Caco-2 (cell line): ENCODE measurements around the gene CERS1. TPM values are rescaled to one million over a fixed set of nuclear protein-coding genes. Genes with fewer than 3 reads are reported as not detected.

Experiments
- BruUV-seq: library from RNA; stranded (reverse); fragments of 400-500 nt; replicated peaks from 2 replicates; lab custom pipeline; 2021; lab: Mats Ljungman, UMichigan
- CTCF ChIA-PET: fragments of 300-600 bp; sonication (Branson Sonifier 250); formaldehyde crosslinking; loops from one replicate; lab custom pipeline; 2022; ENCODE audit warnings: antibody characterized with exemption; lab: Charles Lee
- POLR2A ChIA-PET: fragments of 300-600 bp; sonication (Branson Sonifier 250); formaldehyde crosslinking; loops from one replicate; lab custom pipeline; 2022; ENCODE audit warnings: antibody characterized with exemption; lab: Charles Lee
- DNase-seq, 2 experiments: peaks; one replicate each; pipeline versions ENCODE4 v3.0.0 to v3.0.0-alpha.2; 2020 to 2022
- H3K27me3 ChIP-seq: replicated peaks from 2 replicates; pipeline ENCODE4 v1.6.0; 2011; ENCODE audit warnings: low read length; ENCODE audit not compliant: control insufficient read depth, insufficient read depth
- H3K36me3 ChIP-seq: 2 replicates; pipeline ENCODE4 v1.5.1; 2011; ENCODE audit warnings: low read length; ENCODE audit not compliant: control insufficient read depth, insufficient read depth
- H3K4me1 ChIP-seq: fragments of 250-450 bp; sonication (Bioruptor Pico); 2 replicates; pipeline ENCODE4 v1.5.1; 2020; ENCODE audit warnings: mild to moderate bottlenecking
- H3K4me3 ChIP-seq: 2 replicates; pipeline ENCODE4 v1.5.1; 2011; ENCODE audit warnings: low read depth, mild to moderate bottlenecking, control low read depth, low read length
- H3K9me3 ChIP-seq: fragments of 250-450 bp; sonication (Bioruptor Pico); 2 replicates; pipeline ENCODE4 v1.5.1; 2020; ENCODE audit warnings: mild to moderate bottlenecking, moderate library complexity
- H3K27ac Mint-ChIP-seq: one replicate; pipeline ENCODE4 v1.8.0; 2022; ENCODE audit warnings: mixed read lengths; ENCODE audit not compliant: unreplicated experiment
- H3K27me3 Mint-ChIP-seq: one replicate; pipeline ENCODE4 v1.8.0; 2022; ENCODE audit warnings: mixed read lengths; ENCODE audit not compliant: insufficient read depth, unreplicated experiment
- H3K36me3 Mint-ChIP-seq: one replicate; pipeline ENCODE4 v1.8.0; 2022; ENCODE audit warnings: mild to moderate bottlenecking, mixed read lengths; ENCODE audit not compliant: insufficient read depth, unreplicated experiment
- H3K4me1 Mint-ChIP-seq: one replicate; pipeline ENCODE4 v1.8.0; 2022; ENCODE audit warnings: low read depth, mixed read lengths; ENCODE audit not compliant: unreplicated experiment
- H3K4me3 Mint-ChIP-seq: one replicate; pipeline ENCODE4 v1.8.0; 2022; ENCODE audit warnings: mild to moderate bottlenecking, moderate library complexity, mixed read lengths; ENCODE audit not compliant: unreplicated experiment
- H3K9me3 Mint-ChIP-seq: one replicate; pipeline ENCODE4 v1.8.0; 2022; ENCODE audit warnings: mixed read lengths; ENCODE audit not compliant: unreplicated experiment
- intact Hi-C: fragments of 100-400 bp; cut with micrococcal nuclease; formaldehyde crosslinking; loops from one replicate; pipeline ENCODE4 v1.10.0; 2022; ENCODE audit not compliant: unreplicated experiment
- total RNA-seq: library from RNA; stranded (reverse); gene quantifications from 2 replicates; pipeline ENCODE4 v1.2.3, GENCODE V29; 2022
- TF ChIP-seq, protein P1 (sequence below), 2 experiments: fragments of 200-600 bp in 1 of 2; IDR thresholded peaks; 1 replicate in 1 of 2; 2 replicates in 1 of 2; pipeline versions ENCODE4 v1.5.1 to v1.8.0; 2011 to 2022; ENCODE audit warnings: antibody characterized with exemption in 1 of 2, control low read depth in 1 of 2, inconsistent platforms in 1 of 2, low read depth in 1 of 2, low read length in 1 of 2, mild to moderate bottlenecking in 1 of 2, moderate library complexity in 1 of 2; ENCODE audit not compliant: insufficient read depth in 1 of 2, severe bottlenecking in 1 of 2, unreplicated experiment in 1 of 2

The CERS1 gene
- total RNA-seq, 1 experiment from 2014 or later = 20.3 TPM

DNA sequence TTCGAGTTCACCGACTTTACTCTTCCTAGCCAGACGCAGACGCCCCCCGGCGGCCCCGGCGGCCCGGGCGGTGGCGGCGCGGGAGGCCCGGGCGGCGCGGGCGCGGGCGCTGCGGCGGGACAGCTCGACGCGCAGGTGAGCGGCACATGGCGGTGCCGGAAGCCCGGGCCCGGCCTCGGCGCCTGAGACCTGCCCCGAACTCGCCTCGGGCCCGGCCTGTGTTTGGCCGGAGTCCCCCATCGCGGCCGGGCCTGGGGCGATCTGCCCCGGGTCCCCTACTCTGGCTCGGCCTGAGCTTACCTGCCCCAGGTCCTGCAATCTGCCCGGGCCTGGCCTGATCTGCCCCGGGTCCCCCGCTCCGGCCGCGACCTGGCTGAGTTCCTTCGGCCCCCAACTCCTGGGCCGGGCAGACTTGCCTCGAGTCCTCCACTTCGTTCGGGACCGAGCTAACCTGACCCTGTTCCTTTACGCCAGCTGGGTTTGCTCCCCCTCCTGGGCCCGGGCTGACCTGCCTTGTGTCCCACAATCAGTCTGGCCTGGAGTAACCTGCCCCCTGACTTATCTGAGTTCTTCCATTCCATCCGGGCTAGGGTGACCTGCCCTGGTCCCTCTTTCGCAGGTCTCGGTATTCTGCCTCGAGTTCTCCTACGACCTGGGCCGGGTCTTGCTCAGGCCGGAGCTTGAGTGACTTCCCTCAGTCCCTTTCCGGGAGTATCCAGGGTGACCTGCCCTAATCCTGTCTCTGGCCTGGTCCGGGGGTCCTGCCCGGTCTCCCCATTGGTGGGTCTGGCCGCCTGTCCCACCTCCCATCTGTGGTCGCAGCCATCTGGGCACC, 63.4 kb downstream of the CERS1 start:
- Mint-ChIP-seq H3K9me3 (no peaks in the 10 kb centered on the region), H3K27ac (peak overlapping the region; percentile 89), H3K4me3 (peak overlapping the region; percentile 93), H3K36me3 (peaks cover 49% of the 10 kb centered on the region), H3K27me3 (no peaks in the 10 kb centered on the region), H3K4me1 (peaks cover 15% of the 10 kb centered on the region)
- Histone ChIP-seq H3K36me3 (peaks cover 4% of the 10 kb centered on the region), H3K27me3 (no peaks in the 10 kb centered on the region), H3K4me1 (0 out of 2 replicates have a peak, but pooled peaks cover 8% of the 10 kb centered on the region), H3K9me3 (no peaks in the 10 kb centered on the region), H3K4me3 (peak overlapping the region; percentile 92)
- TF ChIP-seq, protein P1, sequence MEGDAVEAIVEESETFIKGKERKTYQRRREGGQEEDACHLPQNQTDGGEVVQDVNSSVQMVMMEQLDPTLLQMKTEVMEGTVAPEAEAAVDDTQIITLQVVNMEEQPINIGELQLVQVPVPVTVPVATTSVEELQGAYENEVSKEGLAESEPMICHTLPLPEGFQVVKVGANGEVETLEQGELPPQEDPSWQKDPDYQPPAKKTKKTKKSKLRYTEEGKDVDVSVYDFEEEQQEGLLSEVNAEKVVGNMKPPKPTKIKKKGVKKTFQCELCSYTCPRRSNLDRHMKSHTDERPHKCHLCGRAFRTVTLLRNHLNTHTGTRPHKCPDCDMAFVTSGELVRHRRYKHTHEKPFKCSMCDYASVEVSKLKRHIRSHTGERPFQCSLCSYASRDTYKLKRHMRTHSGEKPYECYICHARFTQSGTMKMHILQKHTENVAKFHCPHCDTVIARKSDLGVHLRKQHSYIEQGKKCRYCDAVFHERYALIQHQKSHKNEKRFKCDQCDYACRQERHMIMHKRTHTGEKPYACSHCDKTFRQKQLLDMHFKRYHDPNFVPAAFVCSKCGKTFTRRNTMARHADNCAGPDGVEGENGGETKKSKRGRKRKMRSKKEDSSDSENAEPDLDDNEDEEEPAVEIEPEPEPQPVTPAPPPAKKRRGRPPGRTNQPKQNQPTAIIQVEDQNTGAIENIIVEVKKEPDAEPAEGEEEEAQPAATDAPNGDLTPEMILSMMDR (IDR thresholded peaks at IDR 0.05; ENCODE audit: insufficient read depth in 1 of 2, low read depth in 1 of 2, low read length in 1 of 2, severe bottlenecking in 1 of 2, unreplicated experiment in 1 of 2) = peak in 1 of 2 experiments; percentile 56
- CTCF ChIA-PET = interaction anchor here (0.6 to 1.5 kb wide), 6 partner anchors 14 to 151 kb away, joined by 3 to 9 read pairs (median 4); no protein-coding TSS in a partner anchor
- no TSS peak for BruUV-seq
- peak; percentile 65 to 68 for DNase-seq
- POLR2A ChIA-PET = interaction anchor here (0.6 to 1.0 kb wide), 2 partner anchors 11 to 15 kb away, joined by 3 to 5 read pairs; no protein-coding TSS in a partner anchor
- intact Hi-C loops = loop anchor here (5.0 kb wide), 1 partner anchor 35 kb away; no protein-coding TSS in a partner anchor

DNA sequence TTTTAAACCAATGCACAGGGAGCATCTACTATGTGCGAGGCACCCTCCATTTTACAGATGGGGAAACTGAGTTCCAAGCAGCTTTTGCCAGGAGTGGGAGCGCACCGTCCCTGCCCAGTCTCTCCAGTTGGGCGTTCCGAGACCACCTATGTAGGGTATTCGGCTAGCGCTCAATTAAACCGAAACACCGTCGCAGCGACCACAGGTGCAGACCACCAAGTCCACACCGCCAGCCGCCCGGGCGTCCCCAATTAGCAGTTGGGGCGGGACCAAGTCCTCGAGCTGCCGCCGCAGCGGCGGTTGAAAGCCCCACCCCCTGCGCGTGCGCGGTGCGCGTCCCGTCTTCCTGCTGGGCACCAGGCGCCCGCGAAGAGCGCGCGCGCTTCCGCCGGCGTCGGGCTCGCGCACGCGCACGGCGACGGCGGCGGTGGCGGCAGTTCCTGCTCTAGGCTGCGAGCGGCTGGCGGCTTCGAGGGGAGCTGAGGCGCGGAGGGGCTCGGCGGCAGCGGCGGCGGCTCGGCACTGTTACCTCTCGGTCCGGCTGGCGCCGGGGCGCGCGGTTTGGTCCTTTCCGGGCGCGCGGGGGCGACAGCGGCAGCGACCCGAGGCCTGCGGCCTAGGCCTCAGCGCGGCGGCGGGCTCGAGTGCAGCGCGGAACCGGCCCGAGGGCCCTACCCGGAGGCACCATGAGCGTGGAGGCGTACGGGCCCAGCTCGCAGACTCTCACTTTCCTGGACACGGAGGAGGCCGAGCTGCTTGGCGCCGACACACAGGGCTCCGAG, 64.2 kb downstream of the CERS1 start, which contains the start of gene UPF1:
UPF1 (plus strand) TSS at position 436 of the 782 bp plus-strand sequence; CDS start at position 687, 251 bp downstream.
- intact Hi-C loops = loop anchor here (5.0 kb wide), 1 partner anchor 34 kb away; no protein-coding TSS in a partner anchor
- BruUV-seq = no TSS peak
- peak within 1 kb of the TSS; percentile 92 for H3K4me3 ChIP-seq
- no peaks in the 10 kb centered on the region for H3K27me3 Mint-ChIP-seq
- H3K9me3 Mint-ChIP-seq = no peaks in the 10 kb centered on the region
- H3K36me3 Mint-ChIP-seq = peaks cover 41% of the 10 kb centered on the region
- no peaks in the 10 kb centered on the region for H3K27me3 ChIP-seq
- peaks cover 6% of the 10 kb centered on the region; the same call in 1 of the 2 replicates for H3K9me3 ChIP-seq
- H3K4me3 Mint-ChIP-seq = peak within 1 kb of the TSS; percentile 93
- H3K4me1 Mint-ChIP-seq = peaks cover 15% of the 10 kb centered on the region
- H3K36me3 ChIP-seq = peaks cover 1% of the 10 kb centered on the region
- H3K27ac Mint-ChIP-seq = peak within 1 kb of the TSS; percentile 89
- DNase-seq = peak; percentile 92 to 94
- 0 out of 2 replicates have a peak, but pooled peaks cover 8% of the 10 kb centered on the region for H3K4me1 ChIP-seq
- ChIA-PET POLR2A (interaction anchor here (0.6 to 1.0 kb wide), 3 partner anchors 11 to 244 kb away, joined by 3 to 5 read pairs (median 5); partner anchors contain the start of gene REX1BD), CTCF (interaction anchor here (0.5 to 1.5 kb wide), 5 partner anchors 15 to 278 kb away, joined by 3 to 9 read pairs (median 3); no protein-coding TSS in a partner anchor)
- TF ChIP-seq, protein P1 (IDR thresholded peaks at IDR 0.05; ENCODE audit: insufficient read depth in 1 of 2, low read depth in 1 of 2, low read length in 1 of 2, severe bottlenecking in 1 of 2, unreplicated experiment in 1 of 2) = no peak
